Epidermal melanocyte (primary cell): ENCODE measurements around the gene MDN1.
A peak's percentile ranks its signal among the peaks of the same experiment; 100 is the strongest.
"Not testable (repeated sequence)": the region's sequence is repeated elsewhere in the genome, so short reads cannot be mapped to it uniquely, and the experiment has no call there.

Experiments
- DNase-seq: peaks from one replicate; pipeline ENCODE4 v3.0.0; 2011; ENCODE audit warnings: low spot score; ENCODE audit not compliant: insufficient read length

MDN1 gene

GRCh38 chr6:89660981-89661380 is 158.6 kb downstream of the MDN1 start:
- DNase-seq: no peak

- no peak for DNase-seq
Observed at GRCh38 chr6:89657445-89658158, 162.0 kb downstream of the MDN1 start.

GRCh38 chr6:89655122-89655521 is 164.5 kb downstream of the MDN1 start:
- no peak for DNase-seq

GRCh38 chr6:89650579-89650978 is 169.0 kb downstream of the MDN1 start:
- DNase-seq: no peak

GRCh38 chr6:89649682-89650081 is 169.9 kb downstream of the MDN1 start:
- no peak for DNase-seq

- DNase-seq: no peak
Observed at GRCh38 chr6:89644864-89645263, 174.7 kb downstream of the MDN1 start.

GRCh38 chr6:89643406-89643805 is 176.2 kb downstream of the MDN1 start:
- DNase-seq: no peak

GRCh38 chr6:89642956-89643355 is 176.6 kb downstream of the MDN1 start:
- no peak for DNase-seq

- DNase-seq: not testable (repeated sequence)
Observed at GRCh38 chr6:89641581-89641980, 178.0 kb downstream of the MDN1 start.

- no peak for DNase-seq
Observed at GRCh38 chr6:89640804-89641203, 178.8 kb downstream of the MDN1 start.

- DNase-seq: peak; percentile 82
Observed at GRCh38 chr6:89638320-89639195, 181.0 kb downstream of the MDN1 start, which contains the start of gene LYRM2. TSS of gene LYRM2 (minus strand) at chr6:89638747. CDS start at chr6:89638716, 31 bp downstream.

- DNase-seq: no peak
Observed at GRCh38 chr6:89637960-89638319, 181.7 kb downstream of the MDN1 start.

GRCh38 chr6:89636412-89636811 is 183.2 kb downstream of the MDN1 start:
- DNase-seq: not testable (repeated sequence)

GRCh38 chr6:89630488-89630887 is 189.1 kb downstream of the MDN1 start:
- DNase-seq: no peak

GRCh38 chr6:89623749-89624148 is 195.8 kb downstream of the MDN1 start:
- DNase-seq: no peak

- DNase-seq: no peak
Observed at GRCh38 chr6:89619567-89619966, 200.0 kb downstream of the MDN1 start.

GRCh38 chr6:89618026-89618425 is 201.6 kb downstream of the MDN1 start:
- DNase-seq: no peak

GRCh38 chr6:89616531-89616930 is 203.1 kb downstream of the MDN1 start:
- no peak for DNase-seq

- DNase-seq: no peak
Observed at GRCh38 chr6:89615882-89616281, 203.7 kb downstream of the MDN1 start.

- no peak for DNase-seq
Observed at GRCh38 chr6:89613790-89614189, 205.8 kb downstream of the MDN1 start.

GRCh38 chr6:89612121-89612520 is 207.5 kb downstream of the MDN1 start:
- DNase-seq: no peak

- no peak for DNase-seq
Observed at GRCh38 chr6:89611666-89612065, 207.9 kb downstream of the MDN1 start.
